Transverse colon (tissue), 4 donors: ENCODE results near the gene VPS26B.

Experiments
- POLR2AphosphoS5 ChIP-seq, 3 donors: sonication (generic); formaldehyde crosslinking; IDR thresholded peaks; one replicate each; pipeline ENCODE4 v1.6.1; 2016; ENCODE audit warnings: antibody characterized with exemption in 3 of 3
- TF ChIP-seq, protein P1 (sequence below), 5 experiments: fragments of 200-600 bp in 3 of 5; fragments of 450-650 bp in 2 of 5; sonication (generic) in 3 of 5; IDR thresholded peaks; 1 replicate in 2 of 5; 2 replicates in 3 of 5; pipeline ENCODE4 v1.5.1; 2016 to 2017; ENCODE audit warnings: antibody characterized with exemption in 5 of 5, inconsistent platforms in 3 of 5, mild to moderate bottlenecking in 2 of 5, moderate library complexity in 1 of 5

DNA sequence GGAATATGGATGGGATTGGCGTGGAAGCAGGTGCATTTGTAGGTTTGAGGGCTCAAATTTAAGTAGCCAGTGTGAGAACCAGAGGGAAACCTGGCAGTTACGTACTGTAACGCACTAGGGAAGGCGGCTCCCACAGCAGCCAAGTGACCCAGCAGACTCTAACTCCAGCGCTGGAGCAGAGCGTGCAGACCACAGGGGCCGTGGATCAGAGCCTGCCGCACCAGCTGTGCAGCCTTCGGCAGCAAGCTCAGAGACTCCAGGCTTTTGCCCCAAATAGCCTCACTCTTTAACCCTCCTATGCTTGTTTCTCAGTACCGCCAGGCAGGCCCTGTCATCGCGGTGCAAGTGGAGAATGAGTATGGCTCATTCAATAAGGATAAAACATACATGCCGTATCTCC, 64.0 kb downstream of the VPS26B start:
- TF ChIP-seq, protein P1, sequence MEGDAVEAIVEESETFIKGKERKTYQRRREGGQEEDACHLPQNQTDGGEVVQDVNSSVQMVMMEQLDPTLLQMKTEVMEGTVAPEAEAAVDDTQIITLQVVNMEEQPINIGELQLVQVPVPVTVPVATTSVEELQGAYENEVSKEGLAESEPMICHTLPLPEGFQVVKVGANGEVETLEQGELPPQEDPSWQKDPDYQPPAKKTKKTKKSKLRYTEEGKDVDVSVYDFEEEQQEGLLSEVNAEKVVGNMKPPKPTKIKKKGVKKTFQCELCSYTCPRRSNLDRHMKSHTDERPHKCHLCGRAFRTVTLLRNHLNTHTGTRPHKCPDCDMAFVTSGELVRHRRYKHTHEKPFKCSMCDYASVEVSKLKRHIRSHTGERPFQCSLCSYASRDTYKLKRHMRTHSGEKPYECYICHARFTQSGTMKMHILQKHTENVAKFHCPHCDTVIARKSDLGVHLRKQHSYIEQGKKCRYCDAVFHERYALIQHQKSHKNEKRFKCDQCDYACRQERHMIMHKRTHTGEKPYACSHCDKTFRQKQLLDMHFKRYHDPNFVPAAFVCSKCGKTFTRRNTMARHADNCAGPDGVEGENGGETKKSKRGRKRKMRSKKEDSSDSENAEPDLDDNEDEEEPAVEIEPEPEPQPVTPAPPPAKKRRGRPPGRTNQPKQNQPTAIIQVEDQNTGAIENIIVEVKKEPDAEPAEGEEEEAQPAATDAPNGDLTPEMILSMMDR (IDR thresholded peaks at IDR 0.05) = no peak
- no peak for TF ChIP-seq POLR2AphosphoS5 (IDR thresholded peaks at IDR 0.05)
